NCI-H1694 treated with DMSO at 0.1 percent for 48 hours (cell line): Measurements from ENCODE around the gene TFAM.
"Not testable (repeated sequence)": the region's sequence is repeated elsewhere in the genome, so short reads cannot be mapped to it uniquely, and the experiment has no call there.

Source experiments
- DNase-seq: peaks from one replicate; lab custom pipeline; 2025; lab: John Stamatoyannopoulos, UW

TFAM gene

DNA sequence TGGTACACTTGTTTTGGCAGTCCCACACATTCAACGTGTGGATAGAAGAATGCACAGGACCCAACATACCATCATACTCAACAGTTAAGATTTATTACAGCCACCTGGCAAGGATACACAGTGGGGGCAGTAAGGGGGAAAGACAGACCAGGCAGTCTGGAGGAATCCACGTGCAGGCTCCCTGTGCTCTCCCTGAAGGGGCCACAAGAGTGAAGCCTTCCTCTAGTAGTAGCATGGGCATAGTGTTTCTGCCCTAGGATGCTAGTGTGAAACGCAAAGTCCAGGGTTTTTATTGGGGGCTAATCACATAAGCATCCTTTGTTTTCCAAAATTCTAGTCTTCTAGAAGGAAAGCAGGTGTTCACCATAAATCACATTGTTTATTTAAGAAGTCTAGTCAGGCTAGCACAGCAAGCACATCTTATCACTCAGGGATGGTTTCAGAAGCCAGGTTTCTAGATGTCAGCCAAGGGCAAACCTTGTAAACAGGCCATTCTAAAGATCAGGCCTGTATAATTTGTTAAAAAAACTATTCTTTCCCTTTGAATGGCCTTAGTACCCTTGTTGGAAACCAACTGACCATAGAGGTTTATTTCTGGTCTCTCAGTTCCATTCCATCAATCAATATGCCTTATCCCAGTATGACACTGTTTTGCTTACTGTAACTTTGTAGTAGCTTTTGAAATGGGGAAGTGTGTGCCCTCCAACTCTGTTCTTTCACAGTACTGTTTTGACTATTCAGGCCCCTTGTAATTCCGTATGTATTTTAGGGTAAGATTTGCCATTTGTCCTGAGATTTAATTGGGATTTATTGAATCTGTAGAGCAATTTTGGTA is 12.4 kb upstream of the TFAM start:
- no peak for DNase-seq

DNA sequence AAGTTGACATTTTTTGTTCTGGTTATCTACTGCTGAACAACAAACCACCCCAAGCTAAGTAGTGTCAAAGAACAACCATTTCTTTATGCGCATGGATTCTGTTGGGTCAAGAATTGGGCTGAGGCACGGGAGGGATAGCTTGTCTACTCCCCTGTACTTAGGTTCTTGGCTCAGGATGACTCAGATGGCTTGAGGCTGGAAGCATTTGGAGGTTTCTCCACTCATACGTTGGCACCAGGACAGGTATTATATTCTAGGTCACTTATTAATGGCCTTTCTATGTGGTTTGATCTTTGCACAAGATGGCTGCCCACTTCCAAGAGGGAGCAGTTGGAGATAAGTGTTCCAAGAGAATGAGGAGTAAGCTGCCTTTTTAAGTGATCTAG is 11.8 kb upstream of the TFAM start:
- no peak for DNase-seq

DNA sequence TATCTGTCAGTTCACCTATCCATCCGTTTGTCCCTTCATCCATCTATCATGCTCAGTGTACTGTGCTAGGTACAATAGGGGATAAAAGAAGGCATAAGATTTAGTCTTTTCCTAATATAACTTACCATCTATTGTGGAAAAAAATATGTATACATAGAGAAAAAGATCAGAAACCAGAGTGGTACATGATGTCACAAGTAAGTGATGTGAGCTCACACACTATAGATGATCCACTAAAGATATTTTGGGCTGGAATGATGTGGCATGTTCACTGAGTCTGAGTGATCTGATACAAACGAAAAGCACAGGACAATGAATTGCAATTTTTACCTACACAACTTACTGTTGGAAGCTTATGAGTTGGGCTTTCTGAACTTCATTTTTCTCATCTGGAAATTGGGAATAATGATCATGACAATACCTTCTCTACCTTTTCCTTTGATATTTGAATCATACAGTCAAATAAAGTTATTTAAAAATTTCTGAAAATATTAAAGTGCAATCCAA is 2.7 kb upstream of the TFAM start:
- no peak for DNase-seq

DNA sequence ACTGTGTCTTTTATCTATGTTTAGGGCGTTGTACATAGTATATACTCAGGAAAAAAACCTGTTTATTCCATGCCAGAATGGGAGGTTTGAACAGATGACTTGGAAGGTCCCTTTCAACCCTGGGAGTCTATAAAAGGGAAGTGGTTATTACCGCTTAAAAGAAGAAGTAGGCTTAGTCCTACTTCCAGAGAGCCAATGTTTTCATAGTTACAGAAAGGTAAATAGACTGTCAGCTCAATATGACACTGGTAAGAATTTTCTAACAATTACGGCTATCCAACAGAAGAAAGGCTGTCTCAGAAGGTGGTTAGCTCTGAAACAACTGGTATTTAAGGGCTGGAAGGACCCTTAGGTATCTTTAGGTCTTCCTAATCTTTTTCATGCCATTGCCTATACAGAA is 1.1 kb upstream of the TFAM start:
- DNase-seq = no peak

GRCh38 chr10:58384544-58384998 is 639 bp upstream of the TFAM start:
- peak; percentile 63 for DNase-seq

- no peak for DNase-seq
Measured at GRCh38 chr10:58385784-58386112, 538 bp downstream of the TFAM start.

DNA sequence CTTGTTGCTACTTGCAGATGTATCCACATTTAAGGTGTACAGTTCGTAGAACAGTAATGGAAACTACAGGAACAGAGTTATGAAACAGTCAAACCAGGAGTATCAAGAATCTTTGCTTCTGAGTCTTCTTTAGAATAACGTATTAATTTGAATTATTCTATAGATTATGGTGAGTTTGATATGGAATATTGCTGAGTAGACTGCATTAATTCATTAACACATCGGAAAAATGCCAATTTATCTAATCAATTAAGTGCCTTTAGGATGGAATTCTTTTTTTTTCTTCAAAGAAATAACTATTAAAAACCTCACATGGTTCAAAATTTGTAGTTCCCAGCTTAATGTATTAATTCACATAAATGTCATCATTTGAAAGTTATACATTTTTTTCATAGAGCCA is 3.8 kb downstream of the TFAM start:
- DNase-seq = no peak

DNA sequence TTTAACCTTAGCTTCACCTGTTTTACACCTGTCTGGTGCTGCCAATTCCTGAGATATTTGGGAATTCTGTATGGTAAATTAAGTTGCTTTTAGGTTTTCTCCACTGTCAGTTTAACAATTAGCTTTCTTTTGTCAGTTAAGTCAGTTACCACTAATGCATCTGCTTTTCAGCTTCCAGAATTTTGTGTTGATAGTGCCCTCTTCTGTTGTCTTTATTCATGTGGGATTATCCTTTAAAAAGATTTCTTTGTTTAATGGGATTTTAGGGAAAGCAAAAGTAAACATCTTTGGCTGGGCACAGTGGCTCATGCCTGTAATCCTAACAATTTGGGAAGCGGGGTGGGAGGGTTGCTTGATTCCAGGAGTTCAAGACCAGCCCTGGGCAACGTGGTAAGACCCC is 8.1 kb downstream of the TFAM start:
- DNase-seq = no peak

DNA sequence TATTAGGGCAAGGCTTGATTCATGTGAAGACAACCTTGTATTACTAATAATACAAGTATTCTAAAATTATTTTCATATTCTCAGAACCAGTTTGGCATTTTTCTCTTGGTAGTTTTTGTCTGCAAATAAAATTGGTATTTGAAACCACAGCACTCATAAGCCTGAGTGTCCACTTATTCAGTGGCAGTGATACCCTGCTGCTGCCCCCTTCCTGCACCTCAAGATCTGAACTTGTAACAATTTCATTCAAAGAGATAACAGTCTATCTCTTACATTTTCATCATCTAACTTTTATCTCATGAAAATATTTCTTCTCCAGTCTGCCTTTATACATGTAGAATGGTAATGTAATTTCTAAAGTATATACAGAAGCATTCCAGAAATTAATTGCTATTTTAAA is 9.3 kb downstream of the TFAM start:
- no peak for DNase-seq

DNA sequence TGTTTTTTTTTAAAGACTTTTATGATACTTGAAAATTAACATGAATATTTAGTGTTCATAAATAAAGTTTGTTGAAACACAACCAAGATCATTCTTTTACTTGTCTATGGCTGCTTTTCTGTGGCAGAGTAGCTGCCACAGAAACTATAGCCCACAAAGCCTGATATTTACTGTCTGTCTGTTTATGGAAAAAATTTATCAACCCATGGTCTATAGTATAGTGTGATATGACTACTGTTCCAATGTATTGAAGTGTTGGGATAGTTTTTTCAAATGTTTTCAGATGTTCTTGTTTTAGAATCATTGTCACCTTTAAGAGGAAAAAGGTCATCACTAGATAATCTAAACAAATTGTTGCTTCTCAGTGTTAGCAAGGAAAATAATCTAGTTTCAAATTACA is 10.8 kb downstream of the TFAM start:
- DNase-seq = no peak

DNA sequence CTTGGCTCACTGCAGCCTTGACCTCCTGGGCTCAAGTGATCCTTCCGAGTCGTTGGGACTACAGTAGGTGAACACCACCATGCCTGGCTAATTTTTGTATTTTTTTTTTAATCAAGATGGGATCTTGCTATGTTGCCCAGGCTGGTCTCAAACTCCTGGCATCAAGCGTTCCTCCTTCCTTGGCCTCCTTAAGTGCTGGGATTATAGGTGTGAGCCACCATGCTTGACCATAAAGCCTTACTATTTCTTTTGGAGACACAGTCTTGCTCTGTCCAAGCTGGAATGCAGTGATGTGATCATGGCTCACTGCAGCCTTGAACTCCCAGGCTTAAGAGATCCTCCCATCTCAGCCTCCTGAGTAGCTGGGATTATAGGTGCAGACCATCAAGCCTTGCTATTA is 12.6 kb downstream of the TFAM start:
- no peak for DNase-seq

DNA sequence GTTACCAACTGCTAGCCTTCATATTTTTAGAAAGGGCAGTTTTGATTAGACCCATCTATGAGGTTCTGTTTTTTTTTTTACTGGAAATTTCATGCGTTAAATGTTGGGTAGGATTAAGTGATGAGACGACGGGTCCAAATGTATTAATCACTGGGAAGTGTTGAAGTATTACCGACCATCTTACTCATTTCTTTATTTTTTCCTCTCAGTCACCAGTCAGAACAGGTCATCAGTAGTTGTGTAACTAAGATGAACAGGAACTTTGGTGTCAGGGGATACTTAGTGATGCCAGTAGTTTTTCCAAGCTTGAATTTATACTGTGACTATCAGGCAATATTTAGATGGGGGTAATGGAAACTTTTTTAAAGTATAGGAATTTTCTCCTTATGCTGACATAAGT is 14.2 kb downstream of the TFAM start:
- DNase-seq = no peak

GRCh38 chr10:58400609-58401008 is 15.4 kb downstream of the TFAM start:
- DNase-seq = no peak

DNA sequence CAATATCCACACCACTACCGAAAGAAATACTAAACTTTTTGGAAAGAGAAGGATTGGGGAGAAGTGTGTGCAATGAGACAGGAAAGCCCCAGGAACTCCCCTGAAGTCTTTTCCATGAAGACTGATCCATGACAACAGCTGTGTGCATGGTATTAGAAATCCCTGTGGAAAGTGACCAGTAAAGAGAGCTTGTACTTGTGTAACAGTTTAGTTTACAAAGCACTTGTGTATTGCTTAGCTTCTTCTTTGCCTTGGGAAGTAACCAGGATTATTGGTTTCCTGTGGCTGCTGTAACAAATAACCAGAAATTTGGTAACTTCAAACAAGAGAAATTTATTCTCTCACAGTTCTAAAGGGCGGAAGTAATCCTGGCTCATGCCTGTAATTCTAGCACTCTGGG is 18.8 kb downstream of the TFAM start:
- no peak for DNase-seq

GRCh38 chr10:58409956-58410610 is 24.9 kb downstream of the TFAM start:
- DNase-seq = no peak

DNA sequence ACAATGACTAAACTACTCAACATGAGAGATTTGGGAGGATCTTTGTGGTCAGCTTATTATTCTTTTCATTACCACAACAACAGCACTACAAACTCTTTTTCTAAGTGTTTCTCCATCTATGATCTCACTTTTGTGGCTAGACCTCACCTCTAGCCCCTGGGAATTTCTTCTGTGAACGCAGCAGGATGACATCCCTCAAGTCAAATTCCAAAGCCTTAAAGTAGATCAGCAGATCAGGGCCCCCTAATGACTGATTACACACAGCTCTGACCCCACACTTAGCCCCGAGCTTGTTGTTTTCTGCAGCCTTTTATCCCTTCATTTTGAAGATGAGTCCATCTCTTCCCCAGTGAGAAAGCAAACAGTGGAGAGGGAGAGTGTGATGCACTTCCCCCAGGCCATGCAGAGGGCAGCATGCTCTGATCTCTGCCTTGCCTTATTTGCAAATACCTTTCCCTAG is 27.3 kb downstream of the TFAM start:
- no peak for DNase-seq

GRCh38 chr10:58414270-58415041 is 29.2 kb downstream of the TFAM start:
- no peak for DNase-seq

DNA sequence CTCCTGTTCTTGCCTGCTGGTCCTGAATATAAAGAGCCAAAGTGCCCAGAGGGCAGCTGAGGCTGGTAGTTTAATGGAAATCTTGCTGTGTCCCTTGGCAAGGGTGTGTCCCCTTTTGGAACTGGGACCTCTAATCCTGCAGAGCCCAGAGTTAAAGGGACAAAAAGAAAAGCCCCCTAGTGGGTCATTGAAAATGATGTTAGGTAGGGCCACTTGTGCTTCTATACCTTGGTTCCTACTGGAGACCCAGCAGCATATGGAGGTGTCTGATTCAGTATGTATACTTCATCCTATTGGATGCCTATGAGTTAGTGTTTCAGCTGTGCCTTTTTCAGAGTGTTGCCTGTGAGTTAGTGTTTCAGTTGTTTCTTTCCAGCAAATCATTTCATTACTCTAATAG is 30.5 kb downstream of the TFAM start:
- no peak for DNase-seq

GRCh38 chr10:58417902-58418301 is 32.7 kb downstream of the TFAM start:
- not testable (repeated sequence) for DNase-seq

DNA sequence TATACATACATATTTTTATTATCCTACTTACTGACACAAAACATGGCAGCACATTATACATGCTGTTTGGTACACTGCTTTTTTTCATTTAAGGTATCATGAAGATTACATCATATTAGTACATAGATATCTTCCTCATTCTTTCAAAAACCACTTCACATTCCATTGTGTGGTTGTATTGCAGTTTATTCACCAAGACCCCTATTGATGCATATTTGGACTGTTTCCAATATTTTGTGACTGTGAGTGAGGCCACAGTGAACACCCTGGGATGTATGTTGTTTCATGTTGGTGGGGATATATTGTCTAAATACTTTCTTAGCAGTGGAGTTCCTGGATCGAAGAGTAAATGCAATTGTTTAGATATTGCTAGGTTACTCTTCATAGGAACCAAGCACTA is 39.0 kb downstream of the TFAM start:
- DNase-seq = no peak

DNA sequence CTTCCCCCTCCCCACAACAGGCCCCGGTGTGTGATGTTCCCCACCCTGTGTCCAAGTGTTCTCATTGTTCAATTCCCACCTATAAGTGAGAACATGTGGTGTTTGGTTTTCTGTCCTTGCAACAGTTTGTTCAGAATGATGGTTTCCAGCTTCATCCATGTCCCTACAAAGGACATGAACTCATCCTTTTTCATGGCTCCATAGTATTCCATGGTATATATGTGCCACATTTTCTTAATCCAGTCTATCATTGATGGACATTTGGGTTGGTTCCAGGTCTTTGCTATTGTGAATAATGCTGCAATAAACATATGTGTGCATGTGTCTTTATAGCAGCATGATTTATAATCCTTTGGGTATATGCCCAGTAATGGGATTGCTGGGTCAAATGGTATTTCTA is 43.2 kb downstream of the TFAM start:
- DNase-seq = not testable (repeated sequence)

GRCh38 chr10:58431903-58432302 is 46.7 kb downstream of the TFAM start:
- no peak for DNase-seq

DNA sequence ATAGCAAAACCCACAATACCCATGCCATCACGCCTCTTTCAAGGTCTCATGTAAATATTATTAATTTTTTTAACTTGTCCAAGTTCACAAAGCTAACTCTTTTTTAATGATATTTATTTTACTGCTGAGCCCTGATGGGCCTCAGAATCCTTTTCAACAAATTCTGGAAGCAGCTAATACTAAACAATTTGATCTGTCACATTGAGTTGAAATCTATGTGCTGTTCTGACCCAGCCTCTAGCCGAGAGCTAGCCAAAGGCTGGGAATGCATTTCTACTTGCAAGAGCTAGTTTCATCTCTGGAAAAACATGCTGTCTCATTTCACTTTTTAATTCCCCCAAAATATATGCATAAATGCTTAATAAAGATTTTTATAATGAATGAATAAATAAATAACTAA is 47.9 kb downstream of the TFAM start:
- no peak for DNase-seq
